Suprapubic skin (tissue), 4 donors: ENCODE measurements around the gene PLCXD3. TPM values are rescaled to one million over a fixed set of nuclear protein-coding genes. Genes with fewer than 3 reads are reported as not detected.

Source experiments
- DNase-seq, 2 donors: peaks; one replicate each; pipeline ENCODE4 v3.0.0-alpha.2; 2019; ENCODE audit warnings: low spot score in 2 of 2
- H3K27ac ChIP-seq: fragments of 200-600 bp; sonication (generic); one replicate; pipeline ENCODE4 v1.5.1; 2019
- H3K27me3 ChIP-seq: fragments of 200-600 bp; sonication (generic); one replicate; pipeline ENCODE4 v1.5.1; 2019
- H3K36me3 ChIP-seq: fragments of 200-600 bp; sonication (generic); one replicate; pipeline ENCODE4 v1.5.1; 2019
- H3K4me1 ChIP-seq: fragments of 200-600 bp; sonication (generic); one replicate; pipeline ENCODE4 v1.5.1; 2019
- H3K4me3 ChIP-seq: fragments of 200-600 bp; sonication (generic); one replicate; pipeline ENCODE4 v1.5.1; 2019; ENCODE audit warnings: mild to moderate bottlenecking
- H3K9me3 ChIP-seq: fragments of 200-600 bp; sonication (generic); one replicate; pipeline ENCODE4 v1.5.1; 2019
- EP300 ChIP-seq: sonication (generic); formaldehyde crosslinking; IDR thresholded peaks from one replicate; pipeline ENCODE4 v1.6.1; 2017; ENCODE audit warnings: antibody characterized with exemption
- POLR2A ChIP-seq, 2 donors: fragments of 450-650 bp; IDR thresholded peaks; one replicate each; pipeline ENCODE4 v1.6.1; 2017; ENCODE audit warnings: antibody characterized with exemption in 2 of 2, mild to moderate bottlenecking in 2 of 2, moderate library complexity in 2 of 2
- POLR2AphosphoS5 ChIP-seq, 3 donors: sonication (generic); formaldehyde crosslinking; IDR thresholded peaks; one replicate each; pipeline ENCODE4 v1.6.1; 2017; ENCODE audit warnings: antibody characterized with exemption in 3 of 3
- WGBS: methylation state at CpG from one replicate; pipeline ENCODE4 v1.1.5; 2018; 5-methylcytosine and 5-hydroxymethylcytosine counted together
- total RNA-seq, 4 donors: library from RNA; depleted of rRNA; stranded (reverse); fragments of >200 nt; gene quantifications; one replicate each; pipeline ENCODE4 v1.1.0, GENCODE V29; 2016
- TF ChIP-seq, protein P1 (sequence below), 2 donors: fragments of 200-600 bp in 1 of 2; fragments of 450-650 bp in 1 of 2; sonication (generic) in 1 of 2; IDR thresholded peaks; one replicate each; pipeline ENCODE4 v1.5.1; 2016 to 2019; ENCODE audit warnings: antibody characterized with exemption in 2 of 2, mild to moderate bottlenecking in 1 of 2, moderate library complexity in 1 of 2

Gene PLCXD3
- total RNA-seq, 4 donors from 2014 or later, result 0.15 to 1.6 (median 0.61) TPM

DNA sequence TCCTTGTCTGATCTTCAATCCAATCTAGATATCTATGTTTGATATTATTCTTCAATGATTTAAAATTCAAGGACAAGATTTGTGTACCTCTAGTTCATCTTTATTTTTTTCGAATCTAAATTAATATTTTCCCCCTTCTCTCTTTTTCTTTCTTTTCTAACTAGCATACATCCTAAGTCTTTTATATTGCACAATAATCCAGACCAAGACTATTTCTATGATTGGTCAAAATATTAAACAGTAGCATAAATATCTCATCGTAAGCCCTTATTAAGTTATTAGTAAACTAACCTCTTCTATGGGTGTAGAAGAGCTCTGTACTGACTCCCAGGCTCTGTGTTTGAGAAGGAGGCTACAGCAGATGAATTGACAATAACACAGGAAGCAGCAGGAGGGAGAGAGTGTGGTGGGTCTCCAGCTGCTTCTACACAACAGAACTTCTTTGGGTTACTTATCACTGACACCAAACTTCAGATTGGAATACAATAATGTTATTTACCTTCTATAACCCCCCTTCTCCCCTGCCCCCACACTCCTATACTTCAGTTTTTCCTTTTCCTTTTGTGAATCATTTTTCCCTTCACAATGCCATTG lies 11.9 kb upstream of the PLCXD3 start:
- Histone ChIP-seq H3K27ac (no peak overlapping the region), H3K27me3 (no peaks in the 10 kb centered on the region), H3K4me1 (no peaks in the 10 kb centered on the region), H3K4me3 (no peak overlapping the region), H3K36me3 (no peaks in the 10 kb centered on the region), H3K9me3 (no peaks in the 10 kb centered on the region)
- 80% methylated on average over 2 of the region's 2 CpGs for WGBS
- DNase-seq, result no peak
- no peak for TF ChIP-seq EP300
- TF ChIP-seq POLR2A (IDR thresholded peaks at IDR 0.05), result no peak
- no peak for TF ChIP-seq POLR2AphosphoS5 (IDR thresholded peaks at IDR 0.05)
- TF ChIP-seq, protein P1, sequence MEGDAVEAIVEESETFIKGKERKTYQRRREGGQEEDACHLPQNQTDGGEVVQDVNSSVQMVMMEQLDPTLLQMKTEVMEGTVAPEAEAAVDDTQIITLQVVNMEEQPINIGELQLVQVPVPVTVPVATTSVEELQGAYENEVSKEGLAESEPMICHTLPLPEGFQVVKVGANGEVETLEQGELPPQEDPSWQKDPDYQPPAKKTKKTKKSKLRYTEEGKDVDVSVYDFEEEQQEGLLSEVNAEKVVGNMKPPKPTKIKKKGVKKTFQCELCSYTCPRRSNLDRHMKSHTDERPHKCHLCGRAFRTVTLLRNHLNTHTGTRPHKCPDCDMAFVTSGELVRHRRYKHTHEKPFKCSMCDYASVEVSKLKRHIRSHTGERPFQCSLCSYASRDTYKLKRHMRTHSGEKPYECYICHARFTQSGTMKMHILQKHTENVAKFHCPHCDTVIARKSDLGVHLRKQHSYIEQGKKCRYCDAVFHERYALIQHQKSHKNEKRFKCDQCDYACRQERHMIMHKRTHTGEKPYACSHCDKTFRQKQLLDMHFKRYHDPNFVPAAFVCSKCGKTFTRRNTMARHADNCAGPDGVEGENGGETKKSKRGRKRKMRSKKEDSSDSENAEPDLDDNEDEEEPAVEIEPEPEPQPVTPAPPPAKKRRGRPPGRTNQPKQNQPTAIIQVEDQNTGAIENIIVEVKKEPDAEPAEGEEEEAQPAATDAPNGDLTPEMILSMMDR (IDR thresholded peaks at IDR 0.05), result no peak

DNA sequence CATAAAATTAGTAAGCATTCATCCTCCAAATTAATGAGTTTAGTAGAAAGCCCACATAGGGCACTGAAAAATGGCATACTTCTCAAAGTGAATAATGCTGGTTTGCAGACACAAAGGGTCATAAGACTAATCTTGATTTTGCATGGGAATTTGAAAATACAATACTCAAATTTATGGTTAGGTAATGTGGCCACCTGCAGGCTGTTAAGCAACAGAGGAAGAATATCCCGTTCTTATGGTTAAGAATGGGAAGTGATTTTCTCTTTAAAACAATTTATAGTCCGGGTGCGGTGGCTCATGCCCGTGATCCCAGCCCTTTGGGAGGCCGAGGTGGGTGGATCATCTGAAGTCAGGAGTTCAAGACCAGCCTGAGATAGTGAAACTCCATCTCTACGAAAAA lies 9.4 kb upstream of the PLCXD3 start:
- DNase-seq, result no peak
- TF ChIP-seq POLR2A (IDR thresholded peaks at IDR 0.05), result no peak
- TF ChIP-seq, protein P1 (IDR thresholded peaks at IDR 0.05), result no peak
- TF ChIP-seq EP300, result no peak
- TF ChIP-seq POLR2AphosphoS5 (IDR thresholded peaks at IDR 0.05), result no peak
- Histone ChIP-seq H3K4me1 (no peaks in the 10 kb centered on the region), H3K4me3 (no peak overlapping the region), H3K36me3 (no peaks in the 10 kb centered on the region), H3K9me3 (no peaks in the 10 kb centered on the region), H3K27ac (no peak overlapping the region), H3K27me3 (no peaks in the 10 kb centered on the region)
- WGBS, result 64% methylated on average over 6 of the region's 6 CpGs

DNA sequence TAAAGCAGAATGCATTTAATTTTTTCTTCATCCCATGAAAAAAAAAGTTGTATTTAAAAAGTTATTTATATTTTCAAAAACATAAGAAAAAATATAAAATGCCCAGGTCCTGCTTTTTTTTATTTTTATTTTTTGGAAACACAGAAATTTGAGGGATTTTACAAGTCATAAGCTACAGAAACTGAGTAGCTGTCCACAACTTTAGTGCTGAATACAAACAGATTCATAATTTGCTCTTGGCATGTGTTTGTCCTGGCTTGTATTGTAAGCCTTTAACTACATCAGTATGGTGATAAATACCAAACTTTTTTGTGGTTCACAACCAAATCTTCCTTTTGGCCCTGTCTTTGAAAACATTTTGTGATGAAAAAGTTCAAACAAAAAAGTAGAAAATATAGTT lies 7.5 kb upstream of the PLCXD3 start:
- TF ChIP-seq POLR2A (IDR thresholded peaks at IDR 0.05), result no peak
- TF ChIP-seq POLR2AphosphoS5 (IDR thresholded peaks at IDR 0.05), result no peak
- TF ChIP-seq EP300, result no peak
- TF ChIP-seq, protein P1 (IDR thresholded peaks at IDR 0.05), result no peak
- no peak overlapping the region for H3K4me3 ChIP-seq
- H3K27ac ChIP-seq, result no peak overlapping the region
- H3K9me3 ChIP-seq, result no peaks in the 10 kb centered on the region
- no peak for DNase-seq
- no peaks in the 10 kb centered on the region for H3K36me3 ChIP-seq
- no peaks in the 10 kb centered on the region for H3K27me3 ChIP-seq
- H3K4me1 ChIP-seq, result no peaks in the 10 kb centered on the region

DNA sequence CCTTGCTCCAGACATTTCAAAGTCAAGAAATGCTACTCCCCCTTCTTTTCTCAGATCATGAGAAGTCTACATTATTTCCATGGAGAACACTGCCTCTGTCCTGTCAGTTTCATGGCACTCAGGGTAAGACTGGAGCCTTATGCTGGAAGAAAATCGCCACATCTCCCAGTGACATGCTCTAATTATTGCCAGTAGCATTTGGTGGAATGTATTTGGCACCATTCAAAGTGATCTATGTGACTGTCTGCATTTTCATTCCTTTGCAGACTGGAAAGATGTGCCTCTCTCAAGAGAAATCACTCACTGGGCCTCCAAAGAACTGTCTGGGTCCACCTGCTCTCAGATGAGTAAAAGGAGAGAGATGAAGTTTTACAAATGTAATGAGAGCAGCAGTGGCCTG lies 840 bp upstream of the PLCXD3 start:
- no peaks in the 10 kb centered on the region for H3K9me3 ChIP-seq
- H3K4me1 ChIP-seq, result peaks cover 12% of the 10 kb centered on the region
- no peak overlapping the region for H3K4me3 ChIP-seq
- TF ChIP-seq POLR2A (IDR thresholded peaks at IDR 0.05) (no peak), POLR2AphosphoS5 (IDR thresholded peaks at IDR 0.05) (no peak), EP300 (no peak)
- TF ChIP-seq, protein P1 (IDR thresholded peaks at IDR 0.05), result no peak
- H3K27me3 ChIP-seq, result peaks cover 29% of the 10 kb centered on the region
- WGBS, result 67% methylated on average over 1 of the region's 1 CpG
- DNase-seq, result no peak
- no peak overlapping the region for H3K27ac ChIP-seq
- no peaks in the 10 kb centered on the region for H3K36me3 ChIP-seq

DNA sequence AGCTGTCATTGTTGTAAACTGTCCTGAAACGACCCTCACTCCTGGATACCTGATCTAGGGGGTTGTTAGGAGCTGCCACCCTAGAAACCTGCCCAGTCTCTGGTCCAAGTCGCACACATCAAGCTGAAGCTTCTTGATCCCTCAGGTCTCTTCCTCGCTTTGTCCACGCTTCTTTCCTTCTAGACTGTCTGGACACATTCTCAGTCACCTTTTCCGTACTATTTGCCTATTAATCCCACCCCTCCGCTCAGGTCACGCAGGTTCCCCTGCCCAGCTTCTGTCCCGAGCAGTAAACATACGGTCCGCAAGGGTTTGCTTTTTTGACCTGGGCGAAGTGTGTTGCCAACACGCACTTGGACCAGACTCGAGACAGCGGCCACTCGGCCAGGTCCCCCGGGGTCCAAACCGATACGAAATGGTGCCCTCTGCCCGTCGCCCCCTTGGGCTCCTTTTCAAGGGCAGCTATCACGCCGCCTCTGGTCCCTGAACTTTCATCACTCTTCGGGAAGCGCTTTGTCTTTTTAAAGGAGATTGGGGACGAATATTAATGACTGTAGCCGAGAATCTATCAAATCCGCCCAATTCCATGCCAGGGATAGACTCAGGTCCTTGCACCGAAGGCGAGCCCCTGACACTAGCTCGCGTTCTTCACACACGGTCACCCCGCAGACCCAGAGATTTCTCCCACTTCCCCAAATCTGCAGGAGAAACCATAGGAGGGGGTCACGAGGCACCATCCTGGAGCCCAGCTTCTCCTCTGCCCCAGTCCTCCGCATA lies 814 bp downstream of the PLCXD3 start:
- Histone ChIP-seq H3K9me3 (no peaks in the 10 kb centered on the region), H3K27ac (no peak overlapping the region), H3K4me3 (peak overlapping the region; percentile 37), H3K4me1 (peaks cover 12% of the 10 kb centered on the region), H3K36me3 (no peaks in the 10 kb centered on the region), H3K27me3 (peaks cover 29% of the 10 kb centered on the region)
- WGBS, result 44% methylated on average over 29 of the region's 35 CpGs
- TF ChIP-seq EP300 (no peak), POLR2AphosphoS5 (IDR thresholded peaks at IDR 0.05) (no peak)
- no peak for DNase-seq
